H9 (cell line): Measurements from ENCODE around the gene ADAM23. TPM values are rescaled to one million over a fixed set of nuclear protein-coding genes. Genes with fewer than 3 reads are reported as not detected.

ENCODE experiments used
- DNase-seq: peaks from one replicate; pipeline ENCODE4 v3.0.0-alpha.2; 2017
- H2AFZ ChIP-seq: one replicate; pipeline ENCODE4 v1.6.1; 2013; ENCODE audit warnings: mild to moderate bottlenecking, low read length, control low read depth, moderate library complexity
- H2AK5ac ChIP-seq: 2 replicates; pipeline ENCODE4 v1.6.1; 2013; ENCODE audit warnings: low read length, control low read depth, mixed read lengths; ENCODE audit not compliant: insufficient read length
- H2BK120ac ChIP-seq: one replicate; pipeline ENCODE4 v1.6.1; 2013; ENCODE audit warnings: low read depth, mild to moderate bottlenecking, low read length, control low read depth, inconsistent platforms; ENCODE audit not compliant: poor library complexity, severe bottlenecking
- H2BK12ac ChIP-seq: 2 replicates; pipeline ENCODE4 v1.6.1; 2013; ENCODE audit warnings: low read length, control low read depth, mixed read lengths, low read depth; ENCODE audit not compliant: insufficient read length
- H2BK15ac ChIP-seq: 2 replicates; pipeline ENCODE4 v1.6.1; 2013; ENCODE audit warnings: low read depth, low read length, control low read depth
- H2BK20ac ChIP-seq: one replicate; pipeline ENCODE4 v1.6.1; 2013; ENCODE audit warnings: low read depth, mild to moderate bottlenecking, low read length, control low read depth, inconsistent platforms; ENCODE audit not compliant: poor library complexity, severe bottlenecking
- H2BK5ac ChIP-seq: 2 replicates; pipeline ENCODE4 v1.6.1; 2013; ENCODE audit warnings: low read length, control low read depth, mixed read lengths; ENCODE audit not compliant: insufficient read length
- H3K14ac ChIP-seq: 2 replicates; pipeline ENCODE4 v1.6.1; 2013; ENCODE audit warnings: low read length, control low read depth; ENCODE audit not compliant: insufficient read depth
- H3K18ac ChIP-seq: 2 replicates; pipeline ENCODE4 v1.6.1; 2013; ENCODE audit warnings: low read depth, mild to moderate bottlenecking, mixed read lengths, low read length, control low read depth; ENCODE audit not compliant: insufficient read length
- H3K23ac ChIP-seq: 2 replicates; pipeline ENCODE4 v1.6.1; 2013; ENCODE audit warnings: low read length, control low read depth, mixed read lengths, low read depth; ENCODE audit not compliant: insufficient read length
- H3K23me2 ChIP-seq: 2 replicates; pipeline ENCODE4 v1.6.1; 2013; ENCODE audit warnings: low read depth, mild to moderate bottlenecking, mixed read lengths, low read length, control low read depth; ENCODE audit not compliant: insufficient read length, poor library complexity, severe bottlenecking
- H3K27ac ChIP-seq: 2 replicates; pipeline ENCODE4 v1.5.1; 2013; ENCODE audit warnings: low read length, control low read depth, mixed read lengths, low read depth; ENCODE audit not compliant: insufficient read length
- H3K27me3 ChIP-seq: 2 replicates; pipeline ENCODE4 v1.6.1; 2013; ENCODE audit warnings: low read length, control low read depth, inconsistent platforms; ENCODE audit not compliant: insufficient read depth
- H3K4ac ChIP-seq: 2 replicates; pipeline ENCODE4 v1.6.1; 2013; ENCODE audit warnings: low read depth, mild to moderate bottlenecking, control low read depth, inconsistent platforms, low read length, moderate library complexity
- H3K4me1 ChIP-seq: 2 replicates; pipeline ENCODE4 v1.6.1; 2013; ENCODE audit warnings: low read length, control low read depth, inconsistent platforms; ENCODE audit not compliant: insufficient read depth
- H3K4me2 ChIP-seq: 2 replicates; pipeline ENCODE4 v1.6.1; 2013; ENCODE audit warnings: low read length, control low read depth, mixed read lengths; ENCODE audit not compliant: insufficient read length, insufficient read depth
- H3K56ac ChIP-seq: 2 replicates; pipeline ENCODE4 v1.6.1; 2013; ENCODE audit warnings: low read depth, mild to moderate bottlenecking, mixed read lengths, low read length, control low read depth; ENCODE audit not compliant: insufficient read length
- H3K79me1 ChIP-seq: 2 replicates; pipeline ENCODE4 v1.6.1; 2013; ENCODE audit warnings: low read depth, mild to moderate bottlenecking, moderate library complexity, low read length, control low read depth, inconsistent platforms; ENCODE audit not compliant: insufficient read depth, poor library complexity, severe bottlenecking
- H3K79me2 ChIP-seq: 2 replicates; pipeline ENCODE4 v1.6.1; 2013; ENCODE audit warnings: low read length, control low read depth, inconsistent platforms; ENCODE audit not compliant: insufficient read depth
- H3K9ac ChIP-seq: 2 replicates; pipeline ENCODE4 v1.6.1; 2013; ENCODE audit warnings: low read length, control low read depth, mixed read lengths; ENCODE audit not compliant: insufficient read length; ENCODE audit errors: extremely low read depth
- H3K9me3 ChIP-seq: one replicate; pipeline ENCODE4 v1.6.1; 2013; ENCODE audit warnings: low read depth, low read length, inconsistent platforms; ENCODE audit not compliant: control insufficient read depth
- H3T11ph ChIP-seq: one replicate; pipeline ENCODE4 v1.6.1; 2013; ENCODE audit warnings: mild to moderate bottlenecking, low read length, control low read depth, inconsistent platforms
- H4K20me1 ChIP-seq: one replicate; pipeline ENCODE4 v1.6.1; 2013; ENCODE audit not compliant: control insufficient read depth, insufficient read length, insufficient read depth
- H4K5ac ChIP-seq: 2 replicates; pipeline ENCODE4 v1.6.1; 2013; ENCODE audit warnings: low read depth, mild to moderate bottlenecking, mixed read lengths, low read length, control low read depth; ENCODE audit not compliant: insufficient read length
- H4K8ac ChIP-seq: replicated peaks from 2 replicates; pipeline ENCODE4 v1.6.1; 2013; ENCODE audit warnings: low read length, control low read depth, mixed read lengths, low read depth; ENCODE audit not compliant: insufficient read length
- H4K91ac ChIP-seq: 2 replicates; pipeline ENCODE4 v1.6.1; 2013; ENCODE audit warnings: low read depth, mild to moderate bottlenecking, moderate library complexity, mixed read lengths, low read length, control low read depth; ENCODE audit not compliant: insufficient read length
- H3K27ac Mint-ChIP-seq, 3 experiments: 2 replicates in 2 of 3; 3 replicates in 1 of 3; pipeline ENCODE4 v1.8.0; 2020 to 2021; ENCODE audit warnings: mixed read lengths in 3 of 3, mild to moderate bottlenecking in 1 of 3, moderate library complexity in 1 of 3
- H3K27me3 Mint-ChIP-seq: 2 replicates; pipeline ENCODE4 v1.8.0; 2021; ENCODE audit warnings: low read depth, mild to moderate bottlenecking, moderate library complexity, mixed read lengths
- H3K36me3 Mint-ChIP-seq, 3 experiments: 2 replicates in 2 of 3; 3 replicates in 1 of 3; pipeline ENCODE4 v1.8.0; 2020 to 2021; ENCODE audit warnings: low read depth in 3 of 3, mixed read lengths in 3 of 3; ENCODE audit not compliant: insufficient read depth in 1 of 3
- H3K4me1 Mint-ChIP-seq, 2 experiments: 2 replicates each; pipeline ENCODE4 v1.8.0; 2020; ENCODE audit warnings: mixed read lengths in 2 of 2
- H3K4me3 Mint-ChIP-seq, 2 experiments: 2 replicates in 1 of 2; 3 replicates in 1 of 2; pipeline ENCODE4 v1.8.0; 2020 to 2021; ENCODE audit warnings: mild to moderate bottlenecking in 2 of 2, mixed read lengths in 2 of 2, moderate library complexity in 1 of 2
- H3K9me3 Mint-ChIP-seq, 2 experiments: 2 replicates in 1 of 2; 3 replicates in 1 of 2; pipeline ENCODE4 v1.8.0; 2020; ENCODE audit warnings: mild to moderate bottlenecking in 2 of 2, mixed read lengths in 2 of 2, moderate library complexity in 1 of 2
- CTCF ChIP-seq: fragments of 200-600 bp; sonication (generic); conservative IDR thresholded peaks from 3 replicates; pipeline ENCODE4 v1.8.0; 2021; ENCODE audit warnings: antibody characterized with exemption, mild to moderate bottlenecking
- WGBS: extraction: QIAGEN DNeasy Blood & Tissue Kit; methylation state at CpG from one replicate; pipeline ENCODE4 v1.1.7; 2013; ENCODE audit warnings: missing lambda C conversion rate, low lambda C conversion rate, mixed read lengths; ENCODE audit not compliant: insufficient read length; ENCODE audit errors: extremely low coverage; 5-methylcytosine and 5-hydroxymethylcytosine counted together
- total RNA-seq: library from RNA; stranded (reverse); gene quantifications from 2 replicates; pipeline ENCODE4 v1.2.1, GENCODE V29; 2021

ADAM23 gene
- total RNA-seq, 1 experiment from 2014 or later = 21.4 TPM

- Histone ChIP-seq H3K79me2 (no peaks in the 10 kb centered on the region), H3K4ac (no peak overlapping the region), H3K23ac (no peak overlapping the region), H3K4me2 (no peak overlapping the region), H3K27ac (no peak overlapping the region), H2BK20ac (no peak overlapping the region), H2AFZ (no peak overlapping the region), H3K9me3 (no peaks in the 10 kb centered on the region), H4K20me1 (no peaks in the 10 kb centered on the region), H3K56ac (no peak overlapping the region), H2BK120ac (no peak overlapping the region), H2BK12ac (no peak overlapping the region), H2BK15ac (no peak overlapping the region), H3K9ac (no peak overlapping the region), H2BK5ac (no peak overlapping the region), H3K27me3 (peaks cover 2% of the 10 kb centered on the region; the same call in 1 of the 2 replicates), H4K5ac (no peak overlapping the region), H3T11ph (no peak overlapping the region), H2AK5ac (no peak overlapping the region), H3K79me1 (no peaks in the 10 kb centered on the region), H4K91ac (no peak overlapping the region), H3K14ac (no peak overlapping the region), H3K23me2 (no peaks in the 10 kb centered on the region), H4K8ac (no peak overlapping the region), H3K18ac (no peak overlapping the region), H3K4me1 (no peaks in the 10 kb centered on the region)
- no peaks in the 10 kb centered on the region for H3K27me3 Mint-ChIP-seq
- no peak for DNase-seq
- no peak overlapping the region for H3K4me3 Mint-ChIP-seq
- no peak for TF ChIP-seq CTCF
- H3K27ac Mint-ChIP-seq = no peak overlapping the region
- H3K9me3 Mint-ChIP-seq = no peaks in the 10 kb centered on the region
- H3K36me3 Mint-ChIP-seq = peaks cover 0 to 1% (median 0%) of the 10 kb centered on the region in 3 experiments; a peak in 1 of 7 replicates
- WGBS = no CpG with 5 or more reads among the region's 2 CpGs
- H3K4me1 Mint-ChIP-seq = no peaks in the 10 kb centered on the region
Measured at GRCh38 chr2:206558492-206558891, 115.2 kb downstream of the ADAM23 start.
